Neural cell (in vitro differentiated cells): ENCODE data around the gene MOB3B. TPM values are rescaled to one million over a fixed set of nuclear protein-coding genes. Genes with fewer than 3 reads are reported as not detected.

Experiments
- H2AFZ ChIP-seq: fragments of 200-600, 300-800 bp; sonication (generic), shearing (Covaris generic); 2 replicates; pipeline ENCODE4 v1.6.0; 2014; ENCODE audit warnings: low read depth, mild to moderate bottlenecking, antibody characterized with exemption, low read length, moderate library complexity
- H3F3A ChIP-seq: fragments of 200-600 bp; shearing (Covaris generic); 2 replicates; pipeline ENCODE4 v1.6.1; 2016; ENCODE audit warnings: mild to moderate bottlenecking, moderate library complexity, mixed read lengths, antibody characterized with exemption, low read length; ENCODE audit not compliant: insufficient read depth, poor library complexity, severe bottlenecking
- H3K27ac ChIP-seq: fragments of 200-600, 300-800 bp; sonication (generic), shearing (Covaris generic); 2 replicates; pipeline ENCODE4 v1.5.1; 2014; ENCODE audit warnings: mild to moderate bottlenecking, low read length, moderate library complexity
- H3K27me3 ChIP-seq: fragments of 300-800, 200-600 bp; sonication (generic), shearing (Covaris generic); 2 replicates; pipeline ENCODE4 v1.6.0; 2014; ENCODE audit warnings: mild to moderate bottlenecking, low read depth, low read length, moderate library complexity; ENCODE audit not compliant: insufficient read depth
- H3K36me3 ChIP-seq: fragments of 300-800, 200-600 bp; sonication (generic), shearing (Covaris generic); 2 replicates; pipeline ENCODE4 v1.5.1; 2014; ENCODE audit warnings: mild to moderate bottlenecking, antibody characterized with exemption, low read length, moderate library complexity; ENCODE audit not compliant: insufficient read depth
- H3K4me2 ChIP-seq: fragments of 300-800, 200-600 bp; sonication (generic), shearing (Covaris generic); 2 replicates; pipeline ENCODE4 v1.6.0; 2014; ENCODE audit warnings: mild to moderate bottlenecking, low read length
- H3K4me3 ChIP-seq: fragments of 300-800, 200-600 bp; sonication (generic), shearing (Covaris generic); 2 replicates; pipeline ENCODE4 v1.5.1; 2014; ENCODE audit warnings: mild to moderate bottlenecking, low read length, moderate library complexity
- H3K79me2 ChIP-seq: fragments of 200-600 bp; shearing (Covaris generic); replicated peaks from 2 replicates; pipeline ENCODE4 v1.6.0; 2014; ENCODE audit warnings: mild to moderate bottlenecking, low read length, moderate library complexity; ENCODE audit not compliant: insufficient read depth
- H3K9ac ChIP-seq: fragments of 300-800, 200-600 bp; sonication (generic), shearing (Covaris generic); 2 replicates; pipeline ENCODE4 v1.6.1; 2016; ENCODE audit warnings: mild to moderate bottlenecking, low read length, mixed read lengths
- H3K9me2 ChIP-seq: fragments of 200-600 bp; shearing (Covaris generic); 2 replicates; pipeline ENCODE4 v1.6.1; 2016; ENCODE audit warnings: mild to moderate bottlenecking, low read length, mixed read lengths; ENCODE audit not compliant: insufficient read depth
- H3K9me3 ChIP-seq: fragments of 200-600, 300-800 bp; sonication (generic), shearing (Covaris generic); 2 replicates; pipeline ENCODE4 v1.6.1; 2016; ENCODE audit warnings: mild to moderate bottlenecking, mixed run types, low read length, moderate library complexity, mixed read lengths
- H4K20me1 ChIP-seq: fragments of 200-600 bp; shearing (Covaris generic); 2 replicates; pipeline ENCODE4 v1.6.1; 2016; ENCODE audit warnings: mild to moderate bottlenecking, mixed run types; ENCODE audit not compliant: insufficient read depth
- CTCF ChIP-seq: fragments of 450-650 bp; IDR thresholded peaks from 2 replicates; pipeline ENCODE4 v1.5.1; 2014; ENCODE audit warnings: antibody characterized with exemption, mild to moderate bottlenecking, moderate library complexity; ENCODE audit not compliant: poor library complexity, severe bottlenecking
- EP300 ChIP-seq: fragments of 450-650 bp; conservative IDR thresholded peaks from 2 replicates; pipeline ENCODE4 v1.6.1; 2014; ENCODE audit warnings: antibody characterized with exemption, mild to moderate bottlenecking, moderate library complexity; ENCODE audit not compliant: poor library complexity, severe bottlenecking
- EZH2 ChIP-seq: fragments of 200-600, 300-800 bp; shearing (Covaris generic), sonication (generic); IDR thresholded peaks from 2 replicates; pipeline ENCODE4 v1.6.1; 2014; ENCODE audit warnings: antibody characterized with exemption, low read length, borderline replicate concordance, mild to moderate bottlenecking; ENCODE audit not compliant: insufficient read depth, poor library complexity, severe bottlenecking
- MXI1 ChIP-seq: fragments of 450-650 bp; conservative IDR thresholded peaks from 2 replicates; pipeline ENCODE4 v1.6.1; 2014; ENCODE audit warnings: antibody characterized with exemption, mild to moderate bottlenecking; ENCODE audit not compliant: poor library complexity, severe bottlenecking
- POLR2AphosphoS5 ChIP-seq: IDR thresholded peaks from 2 replicates; pipeline ENCODE4 v1.6.1; 2012
- RAD21 ChIP-seq: fragments of 450-650 bp; conservative IDR thresholded peaks from 2 replicates; pipeline ENCODE4 v1.6.1; 2014; ENCODE audit warnings: antibody characterized with exemption, mild to moderate bottlenecking, moderate library complexity
- REST ChIP-seq: IDR thresholded peaks from 2 replicates; pipeline ENCODE4 v1.6.1; 2012; ENCODE audit warnings: borderline replicate concordance
- SMC3 ChIP-seq: fragments of 450-650 bp; conservative IDR thresholded peaks from 2 replicates; pipeline ENCODE4 v1.6.1; 2014; ENCODE audit warnings: antibody characterized with exemption, mild to moderate bottlenecking, moderate library complexity; ENCODE audit not compliant: poor library complexity
- TAF1 ChIP-seq: IDR thresholded peaks from 2 replicates; pipeline ENCODE4 v1.6.1; 2012; ENCODE audit warnings: low read depth
- polyA plus RNA-seq: library from polyadenylated mRNA; depleted of rRNA; stranded (reverse); fragments of >200 nt; gene quantifications from 2 replicates; pipeline ENCODE4 v1.2.3, GENCODE V29; 2014

MOB3B gene
- polyA plus RNA-seq, 1 donor from 2014 or later = 1.8 TPM

- Histone ChIP-seq H3F3A (no peaks in the 10 kb centered on the region), H3K4me3 (no peak overlapping the region), H3K9me3 (no peaks in the 10 kb centered on the region), H3K27me3 (no peaks in the 10 kb centered on the region), H2AFZ (no peak overlapping the region), H4K20me1 (no peaks in the 10 kb centered on the region), H3K4me2 (no peak overlapping the region), H3K36me3 (no peaks in the 10 kb centered on the region), H3K9me2 (no peaks in the 10 kb centered on the region), H3K27ac (no peak overlapping the region), H3K9ac (no peak overlapping the region), H3K79me2 (no peaks in the 10 kb centered on the region)
- TF ChIP-seq SMC3 (no peak), CTCF (no peak), EZH2 (no peak), EP300 (no peak), RAD21 (no peak), MXI1 (no peak), REST (no peak), POLR2AphosphoS5 (no peak), TAF1 (no peak)
Measured at GRCh38 chr9:27392451-27392850, 137.2 kb downstream of the MOB3B start.

- Histone ChIP-seq H3K27me3 (no peaks in the 10 kb centered on the region), H3K36me3 (no peaks in the 10 kb centered on the region), H3K9me3 (no peaks in the 10 kb centered on the region), H3K79me2 (no peaks in the 10 kb centered on the region), H3K9ac (no peak overlapping the region), H3F3A (no peaks in the 10 kb centered on the region), H3K27ac (no peak overlapping the region), H3K4me2 (no peak overlapping the region), H2AFZ (no peak overlapping the region), H3K9me2 (no peaks in the 10 kb centered on the region), H3K4me3 (no peak overlapping the region), H4K20me1 (no peaks in the 10 kb centered on the region)
- TF ChIP-seq RAD21 = no peak
- no peak for TF ChIP-seq REST
- TF ChIP-seq TAF1 = no peak
- no peak for TF ChIP-seq CTCF
- no peak for TF ChIP-seq POLR2AphosphoS5
- TF ChIP-seq MXI1 = no peak
Measured at GRCh38 chr9:27391040-27391895, 138.3 kb downstream of the MOB3B start.
